ENCODE results near the gene PIK3R2. TPM values are rescaled to one million over a fixed set of nuclear protein-coding genes. Genes with fewer than 3 reads are reported as not detected.

PIK3R2 gene
- total RNA-seq, 1 experiment from 2014 or later: 37.6 TPM

GRCh38 chr19:18110609-18111232 lies 42.2 kb upstream of the PIK3R2 start:
- in situ Hi-C loops (cut with HindIII; ENCODE audit: low pct_unique_long_range_greater_than_20kb, low sequenced_read_pairs) (no loop called here), intact Hi-C loops (cut with micrococcal nuclease; ENCODE audit: unreplicated experiment) (loop anchor here (10.0 kb wide), 1 partner anchor 54 kb away; no protein-coding TSS in a partner anchor)
- Histone ChIP-seq H3K27me3 (ENCODE audit: control insufficient read depth, insufficient read depth, low read length) (no peaks in the 10 kb centered on the region), H3K27ac (ENCODE audit: low read length) (no peak overlapping the region), H3K9me3 (ENCODE audit: control insufficient read depth, insufficient read depth, low read depth, low read length) (no peaks in the 10 kb centered on the region), H3K4me1 (ENCODE audit: control insufficient read depth, insufficient read depth, low read length) (0 out of 2 replicates have a peak, but pooled peaks cover 3% of the 10 kb centered on the region), H3K4me3 (ENCODE audit: low read depth in 2 of 2, low read length in 2 of 2) (peak overlapping the region; percentile 57 to 63), H3K36me3 (ENCODE audit: control insufficient read depth, insufficient read depth, low read length) (no peaks in the 10 kb centered on the region)
- no peak for DNase-seq (ENCODE audit: low read depth, low spot score)
- no peak for TF ChIP-seq SIN3A (IDR thresholded peaks at IDR 0.05; ENCODE audit: borderline replicate concordance, insufficient read depth, low read depth, low read length)
- no peak for TF ChIP-seq CTCF (IDR thresholded peaks at IDR 0.05)
- TF ChIP-seq POLR2AphosphoS5 (IDR thresholded peaks at IDR 0.05; ENCODE audit: low read depth, low read length): no peak
- TF ChIP-seq REST (IDR thresholded peaks at IDR 0.05; ENCODE audit: insufficient read depth in 1 of 2, low read depth in 2 of 2, low read length in 1 of 2): no peak
- no peak for TF ChIP-seq TCF7L2 (IDR thresholded peaks at IDR 0.05; ENCODE audit: low read depth, low read length)
- CTCF ChIA-PET: interaction anchor here (0.5 to 0.6 kb wide), 3 partner anchors 30 to 251 kb away, joined by 3 to 8 read pairs (median 7); partner anchors contain the start of gene RPL18A
- POLR2A ChIA-PET: interaction anchor here (0.6 kb wide), 1 partner anchor 171 kb away, joined by 3 read pairs; the partner anchor contains the start of gene JUND
- BruUV-seq (replicated peaks): no TSS peak
- no peak for ATAC-seq

GRCh38 chr19:18112989-18113478 lies 39.9 kb upstream of the PIK3R2 start:
- ATAC-seq (peak; percentile 83), DNase-seq (ENCODE audit: low read depth, low spot score) (no peak)
- ChIA-PET POLR2A (no interaction called here), CTCF (interaction anchor here (0.6 to 1.0 kb wide), 9 partner anchors 13 to 180 kb away, joined by 3 to 15 read pairs (median 4); partner anchors contain the start of gene RAB3A)
- no peaks in the 10 kb centered on the region for H3K9me3 ChIP-seq (ENCODE audit: control insufficient read depth, insufficient read depth, low read depth, low read length)
- no peaks in the 10 kb centered on the region for H3K36me3 ChIP-seq (ENCODE audit: control insufficient read depth, insufficient read depth, low read length)
- in situ Hi-C loops (cut with HindIII; ENCODE audit: low pct_unique_long_range_greater_than_20kb, low sequenced_read_pairs): no loop called here
- no peaks in the 10 kb centered on the region for H3K27me3 ChIP-seq (ENCODE audit: control insufficient read depth, insufficient read depth, low read length)
- no TSS peak for BruUV-seq (replicated peaks)
- H3K4me3 ChIP-seq (ENCODE audit: low read depth in 2 of 2, low read length in 2 of 2): no peak overlapping the region
- intact Hi-C loops (cut with micrococcal nuclease; ENCODE audit: unreplicated experiment): loop anchor here (10.0 kb wide), 1 partner anchor 52 kb away; no protein-coding TSS in a partner anchor
- no peak overlapping the region for H3K27ac ChIP-seq (ENCODE audit: low read length)
- peaks cover 5% of the 10 kb centered on the region; the same call in 1 of the 2 replicates for H3K4me1 ChIP-seq (ENCODE audit: control insufficient read depth, insufficient read depth, low read length)
- TF ChIP-seq CTCF (IDR thresholded peaks at IDR 0.05) (peak; percentile 93), POLR2AphosphoS5 (IDR thresholded peaks at IDR 0.05; ENCODE audit: low read depth, low read length) (no peak)

Data from Panc1 (cell line).